ENCODE data around the gene APOBEC3B. TPM values are rescaled to one million over a fixed set of nuclear protein-coding genes. Genes with fewer than 3 reads are reported as not detected.
"Not testable (repeated sequence)": the region's sequence is repeated elsewhere in the genome, so short reads cannot be mapped to it uniquely, and the experiment has no call there.

APOBEC3B gene
- total RNA-seq, 1 donor from 2014 or later, result 2.4 TPM

DNA sequence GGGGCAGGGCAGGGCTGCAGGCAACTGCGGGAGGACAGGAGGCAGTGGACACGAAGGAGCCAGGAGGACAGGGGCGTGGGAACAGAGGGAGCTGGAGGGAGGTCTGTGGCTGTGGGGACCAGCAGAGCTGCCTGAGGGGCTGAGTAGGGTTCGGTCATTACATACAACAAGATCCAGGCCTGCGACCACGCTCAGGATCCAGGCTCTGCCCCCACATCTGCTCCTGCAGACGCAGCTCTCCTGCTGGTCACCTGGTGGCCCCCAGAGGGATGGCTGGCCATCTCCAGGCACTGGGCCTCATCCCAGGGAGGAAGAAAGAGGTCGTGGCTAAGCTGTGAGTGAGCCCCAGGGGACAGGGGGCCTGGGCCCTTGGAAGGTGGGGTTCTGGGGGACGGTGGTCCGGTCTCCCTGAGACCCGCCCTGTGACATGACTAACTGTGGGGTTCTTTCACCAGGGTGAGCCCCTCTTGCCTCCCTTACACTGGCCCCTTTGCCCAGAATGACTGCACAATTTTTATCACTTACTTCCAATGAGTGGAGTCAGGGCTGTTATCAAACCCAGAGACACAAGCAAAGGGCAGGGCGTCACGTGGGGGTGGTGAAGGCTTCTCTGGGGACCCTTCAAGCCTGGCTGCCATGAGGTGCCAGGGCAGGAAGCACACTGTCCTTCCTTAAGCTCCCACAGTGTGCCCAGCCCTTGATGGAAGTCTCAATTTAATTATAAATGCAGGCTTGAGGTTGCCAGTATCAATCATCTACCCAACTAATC lies 31.4 kb upstream of the APOBEC3B start:
- DNase-seq (ENCODE audit: low read depth, low spot score), result no peak

DNA sequence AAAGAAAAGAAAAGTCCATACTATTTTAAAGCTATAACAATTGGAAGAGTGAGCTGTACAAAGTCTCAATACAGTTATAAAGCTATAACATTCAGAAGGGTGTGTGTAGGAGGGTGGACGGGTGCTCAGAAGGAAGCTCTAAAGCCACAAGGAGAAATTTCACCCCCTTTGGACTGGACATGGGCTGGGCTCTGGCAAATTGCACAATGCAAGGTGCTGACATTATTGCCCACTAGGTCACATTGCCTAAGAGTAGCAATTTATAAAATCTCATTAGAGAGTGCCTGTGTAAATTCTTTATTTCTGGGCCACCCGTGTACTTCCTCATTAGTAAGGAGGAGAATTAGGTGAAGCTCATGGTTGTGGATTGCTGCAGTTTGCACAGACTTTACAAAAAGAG lies 30.4 kb upstream of the APOBEC3B start:
- DNase-seq (ENCODE audit: low read depth, low spot score), result no peak

DNA sequence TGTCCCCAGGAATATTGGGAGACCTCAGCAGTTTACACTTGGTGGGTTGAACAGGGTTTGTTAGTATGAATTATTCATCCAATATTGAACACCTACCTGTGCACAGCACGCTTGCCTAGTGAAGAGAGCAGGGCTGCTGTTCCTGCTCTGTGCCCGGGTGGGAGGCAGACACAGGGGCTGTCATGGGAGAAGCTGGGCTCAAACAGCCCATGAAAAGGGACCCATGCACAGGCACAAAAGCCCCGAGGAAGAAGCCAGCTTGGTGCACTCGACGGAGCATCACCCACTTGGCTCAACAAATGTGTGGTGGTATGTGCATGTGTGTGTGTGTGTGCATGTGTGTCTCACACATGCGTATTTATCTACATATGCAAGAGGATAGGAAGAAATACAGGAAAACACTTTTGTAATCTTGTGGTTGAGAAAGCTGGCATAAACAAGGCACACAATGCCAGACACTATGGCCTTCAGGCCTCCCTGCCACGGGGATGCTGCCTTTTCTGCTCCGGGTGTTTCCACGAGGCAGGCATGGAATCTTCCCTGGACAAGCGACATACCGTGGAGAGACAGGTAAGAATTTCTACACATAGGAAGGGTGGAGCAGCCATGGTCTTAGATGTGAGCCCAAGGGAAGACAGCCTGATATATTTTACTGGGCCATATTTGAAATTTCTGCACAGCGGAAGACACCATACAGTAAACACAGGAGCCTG lies 29.7 kb upstream of the APOBEC3B start:
- DNase-seq (ENCODE audit: low read depth, low spot score), result no peak

DNA sequence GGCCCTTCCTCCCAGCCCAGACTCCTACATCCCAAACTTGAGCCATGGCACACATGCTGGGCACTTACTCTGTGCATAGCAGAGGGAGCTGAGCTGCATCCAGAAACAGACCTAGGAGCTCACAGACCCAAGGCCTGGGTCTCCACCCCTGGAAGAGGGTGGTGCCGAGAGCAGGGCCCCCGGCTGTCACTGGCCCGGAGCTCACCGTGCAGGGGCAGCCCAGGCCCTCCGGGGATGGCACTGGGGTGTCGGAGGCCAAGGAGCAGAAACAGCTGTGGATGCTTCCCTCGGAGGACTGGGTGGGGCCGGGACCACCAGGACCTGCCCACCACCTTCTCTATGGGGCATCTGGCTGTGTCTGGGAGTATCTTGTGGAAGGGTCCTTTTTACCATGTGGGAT lies 29.1 kb upstream of the APOBEC3B start:
- no peak for DNase-seq (ENCODE audit: low read depth, low spot score)

DNA sequence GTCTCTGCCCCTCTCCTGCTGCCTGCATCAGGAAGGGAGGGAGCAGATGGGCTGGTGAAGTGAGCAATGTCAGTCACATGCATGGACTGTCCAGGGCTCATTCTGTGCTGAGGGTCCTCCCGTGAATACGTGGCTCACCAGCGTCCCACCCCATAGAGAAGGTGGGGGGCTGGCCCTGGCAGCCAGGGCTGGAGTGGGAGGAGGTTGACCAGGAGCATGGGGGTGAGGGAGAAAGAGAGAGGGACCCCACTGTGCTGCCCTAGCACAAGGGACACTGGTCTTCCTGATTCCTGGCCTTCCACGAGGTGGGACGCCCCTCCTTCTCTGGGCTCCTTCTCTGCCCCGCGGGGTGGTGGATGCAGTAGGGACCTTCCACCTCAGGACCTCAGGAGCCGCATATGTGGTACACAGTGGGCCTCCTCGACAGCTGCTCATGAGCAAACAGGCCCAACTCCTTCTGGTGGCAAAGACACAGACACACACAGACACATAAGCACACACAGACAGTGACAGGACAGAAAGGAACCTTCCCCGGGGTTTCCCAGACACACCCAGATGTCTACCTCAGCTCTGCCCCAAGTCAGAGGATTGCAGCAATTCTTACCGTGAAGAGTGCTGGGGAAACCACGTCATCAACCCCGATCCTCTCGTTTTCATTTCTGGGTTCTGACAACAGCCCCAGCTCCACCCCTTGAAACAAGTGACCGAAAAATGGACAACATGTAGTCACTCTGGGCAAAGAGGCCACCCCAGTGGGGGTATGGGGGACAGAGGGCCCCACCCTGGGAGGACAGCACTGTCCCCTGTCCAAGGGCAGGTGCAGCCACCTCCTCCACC lies 28.4 kb upstream of the APOBEC3B start:
- DNase-seq (ENCODE audit: low read depth, low spot score), result no peak

DNA sequence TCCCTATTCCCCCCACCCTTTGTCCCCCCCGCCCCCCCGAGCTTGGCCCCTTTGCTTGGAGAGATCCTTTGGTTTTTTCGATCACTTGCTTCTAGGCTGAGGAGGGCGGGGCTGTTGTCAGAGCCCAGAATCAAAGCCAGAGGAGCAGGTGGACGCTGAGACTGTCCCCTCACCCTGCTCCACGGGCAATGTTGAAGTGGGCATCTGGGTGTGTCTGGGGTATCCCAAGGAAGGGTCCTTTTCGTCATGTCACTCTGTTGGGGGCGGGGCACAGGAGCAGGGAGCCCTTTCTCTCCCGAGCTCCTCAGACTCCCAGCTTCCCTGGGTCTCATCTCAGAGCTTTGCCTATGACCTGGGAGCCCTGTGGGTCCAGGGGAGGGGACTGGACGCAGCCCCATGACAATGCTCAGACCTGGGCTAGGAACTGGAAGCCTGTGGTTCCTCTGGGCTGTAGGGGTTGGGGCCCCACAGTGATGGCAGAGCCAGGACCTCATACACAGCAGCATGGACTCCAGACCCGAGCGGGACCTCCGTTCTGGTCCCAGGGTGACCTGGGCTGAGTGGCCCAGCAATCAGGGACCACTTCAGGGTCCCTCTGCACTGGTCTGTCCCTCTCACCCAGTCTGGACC lies 27.6 kb upstream of the APOBEC3B start:
- no peak for DNase-seq (ENCODE audit: low read depth, low spot score)

DNA sequence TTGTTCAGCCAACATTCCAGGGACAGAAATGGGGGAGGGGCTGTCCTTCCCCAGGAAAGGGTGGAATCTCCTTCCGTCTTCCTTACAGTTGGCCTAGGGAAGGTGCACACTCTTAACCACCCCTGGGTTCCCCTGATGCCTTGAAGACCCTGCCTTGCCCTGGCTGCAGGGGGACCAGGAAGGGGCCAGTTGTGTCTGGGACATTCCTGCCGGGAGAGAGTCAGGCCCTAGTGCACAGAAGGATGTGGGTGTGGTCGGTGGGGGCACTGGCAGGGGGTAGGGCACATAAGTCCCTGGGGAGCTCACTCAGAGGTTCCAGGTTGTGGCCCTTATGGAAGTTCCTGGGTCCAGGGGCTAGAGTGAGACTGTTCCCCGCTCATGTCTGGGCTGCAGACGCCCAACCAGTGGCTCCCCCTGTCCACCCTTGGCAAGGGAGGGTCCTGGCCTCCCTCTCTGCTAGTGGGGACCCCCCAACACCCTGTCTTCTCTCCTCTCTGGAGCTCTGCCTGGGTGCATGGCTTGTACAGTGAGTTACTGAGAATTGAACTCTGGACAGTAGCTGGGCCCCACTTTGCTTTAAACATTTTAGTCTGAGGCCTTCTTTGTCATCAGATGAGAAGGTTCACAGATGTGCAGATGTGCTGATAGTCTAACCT lies 26.8 kb upstream of the APOBEC3B start:
- no peak for DNase-seq (ENCODE audit: low read depth, low spot score)

DNA sequence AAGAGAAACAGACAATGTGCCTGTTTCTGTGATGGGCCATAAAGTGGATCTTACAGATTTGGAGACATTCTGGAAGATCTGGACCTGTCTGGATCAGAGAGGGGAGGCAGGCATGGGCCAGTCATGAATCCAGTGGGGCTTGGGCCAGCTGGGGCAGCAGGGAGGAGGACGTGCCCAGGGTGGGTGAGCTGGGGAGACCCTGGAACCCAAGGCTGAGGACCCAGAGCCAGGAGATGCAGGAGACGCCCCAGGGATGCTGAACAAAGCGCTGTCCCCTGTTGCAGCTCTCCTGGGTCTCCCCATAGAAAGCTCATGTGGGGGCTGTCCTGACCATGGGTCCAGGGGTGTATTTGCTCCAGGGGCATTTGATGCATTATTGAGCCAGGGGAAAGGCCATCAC lies 26.2 kb upstream of the APOBEC3B start:
- no peak for DNase-seq (ENCODE audit: low read depth, low spot score)

DNA sequence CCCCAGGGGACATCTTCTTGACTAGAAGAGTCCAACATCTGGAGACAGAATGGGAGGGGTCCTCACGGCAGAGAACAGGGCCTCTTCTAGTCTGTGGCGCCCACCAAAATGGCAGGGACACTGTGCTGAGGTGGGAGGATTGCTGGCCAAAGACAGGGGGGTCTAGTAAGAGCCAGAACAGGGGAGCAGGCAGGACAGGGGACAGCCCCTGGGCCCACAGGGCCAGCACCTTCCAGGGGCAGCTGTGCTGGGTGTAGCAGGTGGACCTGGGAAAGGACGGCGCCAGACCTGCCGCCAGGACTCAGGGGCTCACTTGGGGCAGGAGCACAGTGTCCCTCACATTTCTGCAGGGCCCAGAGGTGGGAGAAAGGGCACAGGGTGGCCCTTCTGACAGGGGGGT lies 25.6 kb upstream of the APOBEC3B start:
- DNase-seq (ENCODE audit: low read depth, low spot score), result no peak

DNA sequence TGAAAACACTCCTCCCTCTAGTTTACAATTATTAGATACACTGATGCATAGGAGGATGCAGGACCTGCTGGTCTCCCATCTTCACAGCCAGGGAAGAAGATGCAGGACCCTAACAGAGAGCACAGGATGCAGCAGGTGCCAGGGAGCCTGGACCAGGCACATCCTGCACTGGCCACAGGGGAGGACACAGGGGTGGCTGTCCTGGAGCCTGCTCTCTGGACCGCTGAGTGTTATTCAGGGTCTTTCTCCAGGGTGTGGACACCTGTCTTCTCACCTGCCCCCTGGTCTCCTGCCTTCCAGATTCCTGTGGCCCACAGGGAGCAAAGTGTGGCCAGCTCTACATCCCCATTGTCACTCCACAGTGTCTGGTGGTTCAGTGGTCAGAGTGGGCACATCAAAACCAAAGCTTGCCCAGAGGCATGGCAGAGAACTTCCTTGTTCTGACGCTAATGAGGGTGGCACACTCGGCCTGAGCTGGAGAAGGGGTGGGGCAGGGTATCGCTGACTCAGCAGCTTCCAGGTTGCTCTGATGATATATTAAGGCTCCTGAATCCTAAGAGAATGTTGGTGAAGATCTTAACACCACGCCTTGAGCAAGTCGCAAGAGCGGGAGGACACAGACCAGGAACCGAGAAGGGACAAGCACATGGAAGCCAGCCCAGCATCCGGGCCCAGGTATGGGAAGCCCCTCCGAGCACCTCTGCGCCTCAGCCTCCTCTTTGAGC lies 24.9 kb upstream of the APOBEC3B start, which contains the start of gene APOBEC3A:
Gene APOBEC3A, plus strand, starts transcription at position 564 of the 725 bp plus-strand sequence. Its CDS starts 83 bp downstream, at position 647.
- DNase-seq (ENCODE audit: low read depth, low spot score), result no peak

DNA sequence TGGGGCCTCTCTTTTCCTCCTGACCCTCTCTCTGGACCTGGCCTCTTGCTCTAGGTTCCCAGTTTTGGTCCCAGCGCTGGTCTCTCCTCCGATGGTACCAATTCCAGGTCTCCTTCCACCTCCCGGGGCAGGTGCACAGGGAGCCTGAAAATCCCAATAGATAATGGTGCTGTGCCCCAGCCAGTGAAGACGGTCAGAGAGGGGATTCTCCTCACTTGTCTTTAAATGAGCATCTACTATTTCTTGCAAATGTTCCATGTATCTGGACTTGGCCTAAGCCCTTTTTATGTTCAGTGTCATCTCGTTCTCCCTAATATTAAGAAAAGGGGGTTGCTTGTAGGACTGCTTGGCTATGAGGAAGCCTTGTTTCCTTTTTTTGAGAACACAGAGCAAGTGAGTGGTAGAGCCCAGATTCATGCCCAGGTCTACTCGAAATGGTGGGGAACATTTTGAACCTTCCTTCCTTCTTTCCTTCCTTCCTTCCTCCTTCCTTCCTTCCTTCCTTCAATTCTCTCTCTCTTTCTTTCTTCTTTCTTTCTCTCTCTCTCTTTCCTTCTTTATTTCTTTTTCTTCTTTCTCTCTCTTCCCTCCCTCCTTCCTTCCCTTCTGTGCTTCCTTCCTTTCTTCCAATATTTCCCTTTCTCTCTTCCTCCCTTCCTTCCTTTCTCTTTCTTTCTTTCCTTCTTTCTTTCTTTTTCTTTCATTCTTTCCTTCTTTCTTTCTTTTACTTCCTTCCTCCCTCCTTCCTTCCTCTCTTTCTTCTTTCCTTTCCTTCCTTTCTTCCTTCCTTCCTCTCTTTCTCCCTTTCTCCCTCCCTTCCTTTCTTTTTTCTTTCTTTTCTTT lies 24.1 kb upstream of the APOBEC3B start:
- no peak for DNase-seq (ENCODE audit: low read depth, low spot score)

DNA sequence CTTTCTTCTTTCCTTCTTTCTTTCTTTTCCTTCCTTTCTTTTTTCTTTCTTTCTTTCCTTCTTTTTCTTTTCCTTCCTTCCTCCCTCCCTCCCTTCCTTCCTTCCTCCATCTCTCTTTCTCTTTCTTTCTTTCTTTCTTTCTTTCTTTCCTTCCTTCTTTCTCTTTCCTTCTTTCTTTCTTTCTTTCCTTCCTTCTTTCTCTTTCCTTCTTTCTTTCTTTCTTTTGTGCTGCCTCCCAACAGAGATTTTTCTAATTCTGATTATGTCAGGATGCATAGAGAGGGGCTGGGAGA lies 23.6 kb upstream of the APOBEC3B start:
- not testable (repeated sequence) for DNase-seq (ENCODE audit: low read depth, low spot score)

DNA sequence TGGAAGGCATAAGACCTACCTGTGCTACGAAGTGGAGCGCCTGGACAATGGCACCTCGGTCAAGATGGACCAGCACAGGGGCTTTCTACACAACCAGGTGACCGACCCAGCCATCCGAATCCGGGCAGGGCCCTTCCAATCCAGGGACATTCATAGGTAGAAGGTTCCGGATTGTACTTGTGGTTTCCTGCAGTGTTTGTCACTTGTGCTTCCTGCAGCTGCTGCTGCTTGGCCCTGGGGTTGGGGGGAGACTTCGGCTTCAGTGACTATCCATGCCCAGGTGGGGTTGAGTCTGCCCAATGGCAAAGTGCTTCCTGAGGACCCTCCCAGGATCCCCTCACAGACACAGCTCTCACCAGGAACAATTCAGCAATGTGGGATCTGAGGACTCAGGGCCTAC lies 22.6 kb upstream of the APOBEC3B start:
- no peak for DNase-seq (ENCODE audit: low read depth, low spot score)

DNA sequence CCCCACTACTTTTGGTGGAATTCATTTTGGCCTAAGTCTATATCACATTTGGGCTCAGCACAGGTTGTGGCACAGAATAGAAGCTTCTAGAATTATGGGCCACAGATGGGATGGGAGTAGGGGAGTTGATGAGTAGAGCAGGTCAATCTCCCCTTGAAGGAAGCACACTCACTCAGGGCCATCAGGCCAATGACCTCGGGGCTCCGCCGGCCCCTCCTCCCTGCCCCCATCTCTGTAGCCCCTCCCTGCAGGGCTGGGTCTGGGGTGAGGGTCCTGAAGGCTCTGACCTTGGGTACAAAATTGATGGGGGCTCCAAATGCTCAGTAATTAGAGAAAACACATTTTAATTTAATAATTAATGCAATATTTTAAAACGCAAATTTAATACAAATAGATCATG lies 21.5 kb upstream of the APOBEC3B start:
- not testable (repeated sequence) for DNase-seq (ENCODE audit: low read depth, low spot score)

DNA sequence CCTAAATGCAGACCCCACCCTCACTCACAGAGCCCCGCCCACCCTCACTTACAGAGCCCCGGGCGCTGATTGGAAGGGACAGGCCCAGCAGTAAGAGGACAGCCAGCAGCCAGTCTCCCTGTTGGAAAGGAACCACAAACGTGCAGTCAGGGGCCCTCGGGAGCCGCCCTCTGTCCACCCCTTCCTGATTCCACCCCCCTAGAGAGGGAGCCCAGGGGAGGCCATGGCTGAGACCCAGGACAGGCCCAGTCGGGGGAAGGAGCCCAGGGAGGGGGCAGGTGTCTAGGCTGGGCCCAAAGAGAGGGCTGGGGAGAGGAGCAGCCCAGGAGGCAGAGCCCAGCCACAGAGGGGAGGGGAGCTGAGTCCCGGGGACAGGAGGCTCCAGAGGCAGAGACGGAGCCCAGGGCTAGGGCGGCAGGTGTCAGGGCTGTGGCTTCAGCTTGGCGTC lies 18.8 kb upstream of the APOBEC3B start:
- not testable (repeated sequence) for DNase-seq (ENCODE audit: low read depth, low spot score)

DNA sequence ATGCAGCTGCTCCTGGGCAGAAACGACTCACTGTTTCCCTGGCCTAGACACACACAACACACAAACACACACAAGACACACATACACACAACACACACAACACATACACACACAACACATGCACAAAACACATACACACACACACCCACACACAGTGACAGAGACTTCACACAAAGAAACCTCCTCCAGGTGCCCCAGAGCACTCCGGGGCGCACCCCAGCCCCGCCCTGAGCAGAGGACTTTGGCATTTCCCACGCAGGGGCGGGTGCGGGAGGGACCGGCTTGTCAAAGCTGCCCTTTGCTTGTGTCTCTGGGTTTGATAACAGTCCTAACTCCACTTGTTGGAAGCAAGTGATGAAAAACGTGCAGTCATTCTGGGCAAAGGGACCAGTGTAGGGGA lies 18.3 kb upstream of the APOBEC3B start:
- DNase-seq (ENCODE audit: low read depth, low spot score), result no peak

DNA sequence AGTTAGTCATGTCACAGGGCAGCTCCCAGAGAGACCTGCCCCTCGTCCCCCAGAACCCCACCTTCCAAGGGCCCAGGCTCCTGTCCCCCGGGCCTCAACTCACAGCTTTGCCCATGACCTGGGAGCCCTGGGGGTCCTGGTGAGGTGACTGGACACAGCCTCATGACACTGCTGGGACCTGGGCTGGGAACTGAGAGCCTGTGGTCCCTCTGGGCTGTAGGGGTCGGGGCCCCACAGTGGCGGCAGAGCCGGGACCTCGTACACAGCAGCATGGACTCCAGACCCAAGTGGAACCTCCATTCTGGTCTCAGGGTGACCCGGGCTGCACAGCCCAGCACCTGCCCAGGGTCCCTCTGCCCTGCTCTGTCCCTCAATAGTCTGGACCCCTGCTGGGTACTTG lies 17.8 kb upstream of the APOBEC3B start:
- no peak for DNase-seq (ENCODE audit: low read depth, low spot score)

DNA sequence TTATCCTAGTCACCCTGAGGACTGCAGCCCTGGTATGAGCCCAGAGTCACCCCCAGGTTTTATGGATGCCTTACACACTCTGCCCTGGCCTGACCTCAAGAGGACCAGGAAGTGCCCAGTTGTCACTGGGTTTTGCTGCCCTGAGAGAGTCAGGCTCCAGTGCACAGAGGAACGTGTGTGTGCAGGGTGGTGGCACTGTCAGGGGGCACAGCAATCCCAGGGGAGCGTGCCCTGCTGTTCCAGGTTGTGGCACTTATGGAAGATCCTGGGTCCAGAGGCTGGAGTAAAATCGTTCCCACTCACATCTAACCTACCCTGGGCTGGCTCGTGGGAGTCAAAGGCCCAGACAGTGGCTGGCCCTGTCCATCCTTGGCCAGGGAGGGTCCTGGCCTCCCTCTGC lies 17.2 kb upstream of the APOBEC3B start:
- DNase-seq (ENCODE audit: low read depth, low spot score), result no peak

DNA sequence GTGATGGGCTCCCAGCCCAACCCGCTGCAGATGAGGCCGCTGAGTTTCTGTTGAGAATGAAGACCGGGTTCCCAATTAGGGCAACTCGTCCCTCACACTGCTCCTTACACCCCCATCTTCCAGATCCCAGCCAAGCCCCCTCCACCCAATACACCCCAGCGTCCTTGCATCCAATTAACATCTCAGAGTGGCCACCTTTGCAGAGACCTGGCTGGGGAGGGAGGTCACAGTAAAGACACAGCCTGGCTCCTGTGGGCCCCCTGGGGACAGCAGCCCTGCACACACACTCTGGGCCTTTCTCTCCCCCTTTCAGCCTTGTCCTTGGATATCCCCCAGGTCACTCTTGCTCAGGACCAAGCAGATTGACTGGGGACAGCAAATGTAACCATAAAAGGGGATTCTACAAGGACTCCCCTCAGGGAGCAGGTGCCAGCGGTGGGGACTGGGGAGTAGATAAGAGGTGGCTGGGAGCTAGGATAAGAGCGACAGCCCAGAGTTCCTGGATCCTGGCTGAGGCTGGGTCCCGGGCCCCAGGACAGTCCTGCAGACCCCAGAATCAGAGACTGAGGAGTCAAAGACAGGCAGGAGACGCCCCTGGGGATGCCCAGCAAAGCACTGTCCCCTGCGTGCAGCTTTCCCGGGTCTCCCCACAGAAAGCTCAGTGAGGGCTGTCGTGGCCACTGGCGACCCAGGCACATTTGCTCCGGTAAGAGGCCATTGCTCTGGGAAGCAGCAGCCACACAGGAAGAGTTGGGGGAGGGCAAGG lies 16.4 kb upstream of the APOBEC3B start:
- no peak for DNase-seq (ENCODE audit: low read depth, low spot score)
